SK-N-SH (cell line): Measurements from ENCODE around the gene IMMP1L. TPM values are rescaled to one million over a fixed set of nuclear protein-coding genes. Genes with fewer than 3 reads are reported as not detected.

ENCODE experiments used
- CTCF ChIA-PET: fragments of 300-600, 350-600 bp; formaldehyde crosslinking; extraction: SDS; loops from one replicate; lab custom pipeline; 2021; lab: Yijun Ruan, JAX
- POLR2A ChIA-PET: fragments of 350-600 bp; sonication (Branson Sonifier 250); formaldehyde crosslinking; extraction: SDS; loops from one replicate; lab custom pipeline; 2020; ENCODE audit warnings: antibody characterized with exemption, inconsistent platforms; lab: Yijun Ruan, JAX
- DNase-seq: peaks from one replicate; pipeline ENCODE4 v3.0.0; 2012
- H2AFZ ChIP-seq: fragments of 200-600 bp; sonication (generic); 2 replicates; pipeline ENCODE4 v1.8.1; 2016; ENCODE audit warnings: antibody characterized with exemption, mild to moderate bottlenecking, low read depth
- H3F3A ChIP-seq: fragments of 200-600 bp; sonication (generic); replicated peaks from 2 replicates; pipeline ENCODE3; 2016; ENCODE audit warnings: antibody characterized with exemption, mild to moderate bottlenecking; ENCODE audit not compliant: insufficient read depth
- H3K27ac ChIP-seq, 2 experiments: fragments of 200-500 bp in 1 of 2; fragments of 200-600 bp in 1 of 2; sonication (Bioruptor generic) in 1 of 2; sonication (generic), shearing (Covaris generic) in 1 of 2; 2 replicates each; pipeline versions ENCODE4 v1.5.1 to v1.6.1; 2014 to 2016; ENCODE audit warnings: low read depth in 2 of 2, inconsistent platforms in 1 of 2, low read length in 1 of 2, mild to moderate bottlenecking in 1 of 2, mixed read lengths in 1 of 2
- H3K27me3 ChIP-seq: fragments of 200-600 bp; sonication (generic), shearing (Covaris generic); 2 replicates; pipeline ENCODE4 v1.6.1; 2016; ENCODE audit warnings: mixed run types; ENCODE audit not compliant: insufficient read depth
- H3K36me3 ChIP-seq, 2 experiments: fragments of 200-500 bp in 1 of 2; fragments of 200-600 bp in 1 of 2; sonication (Bioruptor generic) in 1 of 2; sonication (generic) in 1 of 2; replicated peaks in 1 of 2; 2 replicates each; pipeline versions ENCODE3 to v1.5.1; 2014 to 2016; ENCODE audit warnings: low read length in 1 of 2, mild to moderate bottlenecking in 1 of 2; ENCODE audit not compliant: insufficient read depth in 2 of 2, control insufficient read depth in 1 of 2
- H3K4me1 ChIP-seq, 2 experiments: fragments of 200-500 bp in 1 of 2; fragments of 200-600 bp in 1 of 2; sonication (Bioruptor generic) in 1 of 2; sonication (generic), shearing (Covaris generic) in 1 of 2; 2 replicates each; pipeline versions ENCODE4 v1.5.1 to v1.6.1; 2014 to 2016; ENCODE audit warnings: low read depth in 1 of 2, low read length in 1 of 2, mixed run types in 1 of 2; ENCODE audit not compliant: insufficient read depth in 2 of 2, control insufficient read depth in 1 of 2
- H3K4me2 ChIP-seq: fragments of 200-600 bp; sonication (generic), shearing (Covaris generic); 2 replicates; pipeline ENCODE4 v1.6.1; 2017; ENCODE audit warnings: mixed run types
- H3K4me3 ChIP-seq, 2 experiments: fragments of 200-500 bp in 1 of 2; fragments of 200-600 bp in 1 of 2; sonication (Bioruptor generic) in 1 of 2; sonication (generic), shearing (Covaris generic) in 1 of 2; 2 replicates each; pipeline versions ENCODE4 v1.5.1 to v1.8.1; 2014 to 2016; ENCODE audit warnings: low read depth in 2 of 2, inconsistent platforms in 1 of 2, low read length in 1 of 2, mild to moderate bottlenecking in 1 of 2, mixed read lengths in 1 of 2, moderate library complexity in 1 of 2
- H3K79me2 ChIP-seq: fragments of 200-600 bp; sonication (generic); 2 replicates; pipeline ENCODE4 v1.8.1; 2017; ENCODE audit warnings: mild to moderate bottlenecking; ENCODE audit not compliant: insufficient read depth
- H3K9ac ChIP-seq: fragments of 200-600 bp; sonication (generic); 2 replicates; pipeline ENCODE4 v1.6.1; 2017; ENCODE audit warnings: mixed run types
- H3K9me2 ChIP-seq: fragments of 200-600 bp; sonication (generic); 2 replicates; pipeline ENCODE4 v1.6.1; 2017; ENCODE audit warnings: mixed run types
- H3K9me3 ChIP-seq: fragments of 200-600 bp; sonication (generic); 2 replicates; pipeline ENCODE4 v1.6.1; 2017; ENCODE audit warnings: mixed run types, mild to moderate bottlenecking, moderate library complexity
- H4K20me1 ChIP-seq: fragments of 200-600 bp; sonication (generic); 2 replicates; pipeline ENCODE4 v1.6.1; 2017; ENCODE audit warnings: mild to moderate bottlenecking, mixed run types; ENCODE audit not compliant: insufficient read depth
- CHD2 ChIP-seq: fragments of 150-350 bp; IDR thresholded peaks from 2 replicates; pipeline ENCODE4 v1.6.1; 2018; ENCODE audit warnings: low read length; ENCODE audit not compliant: partially characterized antibody
- ELF1 ChIP-seq: IDR thresholded peaks from 2 replicates; pipeline ENCODE4 v1.4.0; 2012
- FOXM1 ChIP-seq: IDR thresholded peaks from 2 replicates; pipeline ENCODE4 v1.4.0; 2012; ENCODE audit warnings: low read depth, mild to moderate bottlenecking
- JUND ChIP-seq: IDR thresholded peaks from 2 replicates; pipeline ENCODE4 v1.4.0; 2012
- MXI1 ChIP-seq: IDR thresholded peaks from 2 replicates; pipeline ENCODE4 v1.6.1; 2012; ENCODE audit warnings: mild to moderate bottlenecking, low read depth, low read length, improper control_type of control experiment
- NFIC ChIP-seq: IDR thresholded peaks from 2 replicates; pipeline ENCODE4 v1.4.0; 2012; ENCODE audit warnings: borderline replicate concordance
- NRF1 ChIP-seq: IDR thresholded peaks from 2 replicates; pipeline ENCODE4 v1.6.1; 2012; ENCODE audit warnings: low read depth, mild to moderate bottlenecking, low read length
- POLR2AphosphoS5 ChIP-seq: IDR thresholded peaks from 2 replicates; pipeline ENCODE4 v1.6.1; 2012; ENCODE audit warnings: low read depth, low read length
- RCOR1 ChIP-seq: fragments of 150-350 bp; IDR thresholded peaks from 2 replicates; pipeline ENCODE4 v1.6.1; 2017; ENCODE audit warnings: antibody characterized with exemption, low read length
- RFX5 ChIP-seq: IDR thresholded peaks from 2 replicates; pipeline ENCODE4 v1.6.1; 2012; ENCODE audit warnings: mild to moderate bottlenecking, improper control_type of control experiment, low read length
- RXRA ChIP-seq: IDR thresholded peaks from 2 replicates; pipeline ENCODE4 v1.4.0; 2012; ENCODE audit warnings: low read depth, mild to moderate bottlenecking, borderline replicate concordance
- TCF12 ChIP-seq: IDR thresholded peaks from 2 replicates; pipeline ENCODE4 v1.4.0; 2012
- TEAD4 ChIP-seq: IDR thresholded peaks from 2 replicates; pipeline ENCODE4 v1.4.0; 2012; ENCODE audit warnings: mild to moderate bottlenecking, borderline replicate concordance; ENCODE audit not compliant: insufficient read depth
- YY1 ChIP-seq: IDR thresholded peaks from 2 replicates; pipeline ENCODE4 v1.4.0; 2012; ENCODE audit warnings: low read depth, mild to moderate bottlenecking
- WGBS: methylation state at CpG from one replicate; pipeline ENCODE4 v1.1.6; 2017; ENCODE audit warnings: low lambda C conversion rate; 5-methylcytosine and 5-hydroxymethylcytosine counted together
- polyA plus RNA-seq, 3 experiments: library from polyadenylated mRNA; depleted of rRNA; stranded (reverse); fragments of >200 nt; gene quantifications; 2 replicates each; pipeline ENCODE4 v1.2.3, GENCODE V29; 2012
- TF ChIP-seq, protein P1 (sequence below): fragments of 150-350 bp; IDR thresholded peaks from 2 replicates; pipeline ENCODE4 v1.6.1; 2017; ENCODE audit warnings: antibody characterized with exemption, low read length, low read depth, borderline replicate concordance
- TF ChIP-seq, protein P2 (sequence below): IDR thresholded peaks from 2 replicates; pipeline ENCODE4 v1.4.0; 2012; ENCODE audit warnings: low read depth, borderline replicate concordance
- TF ChIP-seq, protein P3 (sequence below): IDR thresholded peaks from 2 replicates; pipeline ENCODE4 v1.4.0; 2012; ENCODE audit warnings: low read depth
- TF ChIP-seq, protein P4 (sequence below): IDR thresholded peaks from 2 replicates; pipeline ENCODE4; 2012
- TF ChIP-seq, protein P5 (sequence below): IDR thresholded peaks from 2 replicates; pipeline ENCODE4 v1.4.0; 2012; ENCODE audit warnings: low read depth, borderline replicate concordance
- TF ChIP-seq, protein P6 (sequence below): fragments of 200-600 bp; sonication (generic); IDR thresholded peaks from 2 replicates; pipeline ENCODE4 v1.6.1; 2017; ENCODE audit warnings: antibody characterized with exemption, mild to moderate bottlenecking, moderate library complexity

The IMMP1L gene
- polyA plus RNA-seq, 1 of the 3 experiments (the other 2 are of a cell fraction), result 40.9 TPM

DNA sequence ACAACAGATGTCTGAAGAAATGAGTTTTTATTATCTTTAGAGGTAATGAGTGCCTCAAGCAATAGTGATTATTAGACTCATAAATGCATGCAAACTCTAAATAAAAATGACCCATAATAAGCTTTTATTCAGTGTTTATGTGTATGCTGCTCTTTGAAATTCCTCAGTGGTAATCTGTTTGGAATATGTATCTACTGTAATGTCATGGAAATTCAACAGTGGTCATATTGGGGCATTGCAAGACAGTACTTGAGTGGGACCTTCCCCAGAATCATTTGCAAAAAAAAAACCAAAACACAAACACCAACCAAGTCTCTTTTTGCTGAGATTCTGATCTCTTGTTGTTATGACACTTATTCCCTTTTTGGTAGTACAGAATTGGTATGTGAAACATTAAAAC lies 104.8 kb downstream of the IMMP1L start:
- Histone ChIP-seq H3K9ac (no peak overlapping the region), H2AFZ (no peak overlapping the region), H3K36me3 (no peaks in the 10 kb centered on the region), H3K79me2 (no peaks in the 10 kb centered on the region), H3K4me1 (peaks cover 0 to 8% of the 10 kb centered on the region in 2 experiments; a peak in 1 of 4 replicates), H3K9me2 (no peaks in the 10 kb centered on the region), H3K4me2 (no peak overlapping the region), H3K27me3 (no peaks in the 10 kb centered on the region), H4K20me1 (no peaks in the 10 kb centered on the region), H3K27ac (no peak overlapping the region), H3F3A (no peaks in the 10 kb centered on the region), H3K9me3 (no peaks in the 10 kb centered on the region), H3K4me3 (no peak overlapping the region)
- no peak for DNase-seq
- TF ChIP-seq ELF1 (no peak), NFIC (no peak), RCOR1 (no peak), RXRA (no peak), POLR2AphosphoS5 (no peak), NRF1 (no peak)
- TF ChIP-seq, protein P1, sequence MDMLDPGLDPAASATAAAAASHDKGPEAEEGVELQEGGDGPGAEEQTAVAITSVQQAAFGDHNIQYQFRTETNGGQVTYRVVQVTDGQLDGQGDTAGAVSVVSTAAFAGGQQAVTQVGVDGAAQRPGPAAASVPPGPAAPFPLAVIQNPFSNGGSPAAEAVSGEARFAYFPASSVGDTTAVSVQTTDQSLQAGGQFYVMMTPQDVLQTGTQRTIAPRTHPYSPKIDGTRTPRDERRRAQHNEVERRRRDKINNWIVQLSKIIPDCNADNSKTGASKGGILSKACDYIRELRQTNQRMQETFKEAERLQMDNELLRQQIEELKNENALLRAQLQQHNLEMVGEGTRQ, result no peak
- TF ChIP-seq, protein P2, sequence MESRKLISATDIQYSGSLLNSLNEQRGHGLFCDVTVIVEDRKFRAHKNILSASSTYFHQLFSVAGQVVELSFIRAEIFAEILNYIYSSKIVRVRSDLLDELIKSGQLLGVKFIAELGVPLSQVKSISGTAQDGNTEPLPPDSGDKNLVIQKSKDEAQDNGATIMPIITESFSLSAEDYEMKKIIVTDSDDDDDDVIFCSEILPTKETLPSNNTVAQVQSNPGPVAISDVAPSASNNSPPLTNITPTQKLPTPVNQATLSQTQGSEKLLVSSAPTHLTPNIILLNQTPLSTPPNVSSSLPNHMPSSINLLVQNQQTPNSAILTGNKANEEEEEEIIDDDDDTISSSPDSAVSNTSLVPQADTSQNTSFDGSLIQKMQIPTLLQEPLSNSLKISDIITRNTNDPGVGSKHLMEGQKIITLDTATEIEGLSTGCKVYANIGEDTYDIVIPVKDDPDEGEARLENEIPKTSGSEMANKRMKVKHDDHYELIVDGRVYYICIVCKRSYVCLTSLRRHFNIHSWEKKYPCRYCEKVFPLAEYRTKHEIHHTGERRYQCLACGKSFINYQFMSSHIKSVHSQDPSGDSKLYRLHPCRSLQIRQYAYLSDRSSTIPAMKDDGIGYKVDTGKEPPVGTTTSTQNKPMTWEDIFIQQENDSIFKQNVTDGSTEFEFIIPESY, result no peak
- TF ChIP-seq, protein P3, sequence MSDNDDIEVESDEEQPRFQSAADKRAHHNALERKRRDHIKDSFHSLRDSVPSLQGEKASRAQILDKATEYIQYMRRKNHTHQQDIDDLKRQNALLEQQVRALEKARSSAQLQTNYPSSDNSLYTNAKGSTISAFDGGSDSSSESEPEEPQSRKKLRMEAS, result no peak
- TF ChIP-seq, protein P4, sequence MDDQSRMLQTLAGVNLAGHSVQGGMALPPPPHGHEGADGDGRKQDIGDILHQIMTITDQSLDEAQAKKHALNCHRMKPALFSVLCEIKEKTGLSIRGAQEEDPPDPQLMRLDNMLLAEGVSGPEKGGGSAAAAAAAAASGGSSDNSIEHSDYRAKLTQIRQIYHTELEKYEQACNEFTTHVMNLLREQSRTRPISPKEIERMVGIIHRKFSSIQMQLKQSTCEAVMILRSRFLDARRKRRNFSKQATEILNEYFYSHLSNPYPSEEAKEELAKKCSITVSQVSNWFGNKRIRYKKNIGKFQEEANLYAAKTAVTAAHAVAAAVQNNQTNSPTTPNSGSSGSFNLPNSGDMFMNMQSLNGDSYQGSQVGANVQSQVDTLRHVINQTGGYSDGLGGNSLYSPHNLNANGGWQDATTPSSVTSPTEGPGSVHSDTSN, result no peak
- ChIA-PET POLR2A (no interaction called here), CTCF (interaction anchor here (1.7 to 2.4 kb wide), 2 partner anchors 10 to 467 kb away, joined by 4 to 7 read pairs; no protein-coding TSS in a partner anchor)

DNA sequence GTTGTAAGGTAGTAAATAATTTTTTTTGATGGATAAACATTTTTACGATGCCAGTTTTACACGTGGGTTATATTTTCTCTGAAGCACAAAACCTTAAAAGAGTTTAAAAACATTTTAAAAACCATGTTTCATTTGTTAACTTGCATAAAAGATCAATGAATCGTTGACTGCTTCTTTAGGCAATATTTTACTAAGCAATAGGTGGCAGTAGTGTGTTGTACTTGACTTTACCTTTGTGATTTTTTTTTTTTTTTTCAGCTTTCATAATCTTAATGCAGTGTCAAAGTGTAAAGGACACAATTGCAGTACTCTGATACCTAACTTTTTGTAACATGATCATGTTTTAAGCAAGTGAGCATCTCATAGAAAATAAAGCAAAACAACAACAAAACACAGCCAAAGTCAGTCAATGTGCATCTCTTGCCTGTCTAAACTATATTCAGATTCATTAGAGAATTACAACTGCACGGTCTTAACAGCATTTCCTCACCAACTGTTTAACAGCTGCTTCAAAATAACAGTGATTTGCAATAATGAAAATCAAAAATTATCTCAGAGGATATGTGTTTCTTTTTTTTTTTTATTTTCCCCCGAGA lies 112.1 kb downstream of the IMMP1L start:
- ChIA-PET CTCF (interaction anchor here (0.5 to 4.8 kb wide), 15 partner anchors 10 to 779 kb away, joined by 3 to 40 read pairs (median 3); no protein-coding TSS in a partner anchor), POLR2A (no interaction called here)
- Histone ChIP-seq H3K36me3 (no peaks in the 10 kb centered on the region), H2AFZ (no peak overlapping the region), H3K9ac (no peak overlapping the region), H4K20me1 (no peaks in the 10 kb centered on the region), H3K27me3 (no peaks in the 10 kb centered on the region), H3K79me2 (no peaks in the 10 kb centered on the region), H3K9me2 (no peaks in the 10 kb centered on the region), H3K27ac (no peak overlapping the region), H3K4me3 (peak overlapping the region in 1 of 2 experiments; percentile 10; a peak in 1 of 4 replicates), H3K4me1 (no peaks in the 10 kb centered on the region), H3K4me2 (no peak overlapping the region), H3K9me3 (no peaks in the 10 kb centered on the region), H3F3A (peaks cover 4% of the 10 kb centered on the region)
- peak; percentile 25 for DNase-seq
- 52% methylated on average over 5 of the region's 5 CpGs for WGBS
- TF ChIP-seq MXI1 (no peak), TCF12 (no peak), TEAD4 (no peak), NRF1 (no peak), CHD2 (no peak), JUND (no peak), RFX5 (no peak), ELF1 (no peak), FOXM1 (no peak), YY1 (no peak), RCOR1 (no peak)
- TF ChIP-seq, protein P4, result no peak
- TF ChIP-seq, protein P5, sequence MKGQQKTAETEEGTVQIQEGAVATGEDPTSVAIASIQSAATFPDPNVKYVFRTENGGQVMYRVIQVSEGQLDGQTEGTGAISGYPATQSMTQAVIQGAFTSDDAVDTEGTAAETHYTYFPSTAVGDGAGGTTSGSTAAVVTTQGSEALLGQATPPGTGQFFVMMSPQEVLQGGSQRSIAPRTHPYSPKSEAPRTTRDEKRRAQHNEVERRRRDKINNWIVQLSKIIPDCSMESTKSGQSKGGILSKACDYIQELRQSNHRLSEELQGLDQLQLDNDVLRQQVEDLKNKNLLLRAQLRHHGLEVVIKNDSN, result no peak
- TF ChIP-seq, protein P6, sequence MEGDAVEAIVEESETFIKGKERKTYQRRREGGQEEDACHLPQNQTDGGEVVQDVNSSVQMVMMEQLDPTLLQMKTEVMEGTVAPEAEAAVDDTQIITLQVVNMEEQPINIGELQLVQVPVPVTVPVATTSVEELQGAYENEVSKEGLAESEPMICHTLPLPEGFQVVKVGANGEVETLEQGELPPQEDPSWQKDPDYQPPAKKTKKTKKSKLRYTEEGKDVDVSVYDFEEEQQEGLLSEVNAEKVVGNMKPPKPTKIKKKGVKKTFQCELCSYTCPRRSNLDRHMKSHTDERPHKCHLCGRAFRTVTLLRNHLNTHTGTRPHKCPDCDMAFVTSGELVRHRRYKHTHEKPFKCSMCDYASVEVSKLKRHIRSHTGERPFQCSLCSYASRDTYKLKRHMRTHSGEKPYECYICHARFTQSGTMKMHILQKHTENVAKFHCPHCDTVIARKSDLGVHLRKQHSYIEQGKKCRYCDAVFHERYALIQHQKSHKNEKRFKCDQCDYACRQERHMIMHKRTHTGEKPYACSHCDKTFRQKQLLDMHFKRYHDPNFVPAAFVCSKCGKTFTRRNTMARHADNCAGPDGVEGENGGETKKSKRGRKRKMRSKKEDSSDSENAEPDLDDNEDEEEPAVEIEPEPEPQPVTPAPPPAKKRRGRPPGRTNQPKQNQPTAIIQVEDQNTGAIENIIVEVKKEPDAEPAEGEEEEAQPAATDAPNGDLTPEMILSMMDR, result peak; percentile 79
